GM23338 (cell line): ENCODE results near the gene GOLGA6D. TPM values are rescaled to one million over a fixed set of nuclear protein-coding genes. Genes with fewer than 3 reads are reported as not detected.

ENCODE experiments used
- ATAC-seq: fragments of 200-7000 bp; cut with Tn5 transposase; 3 replicates; pipeline ENCODE4 v1.9.1; 2020
- DNase-seq: peaks from one replicate; pipeline ENCODE4 v3.0.0-alpha.2; 2015; ENCODE audit warnings: low spot score
- H2AFZ ChIP-seq: fragments of 200-600 bp; sonication (generic); 2 replicates; pipeline ENCODE4 v1.8.0; 2016; ENCODE audit warnings: antibody characterized with exemption, mild to moderate bottlenecking, moderate library complexity
- H3F3A ChIP-seq: fragments of 200-600 bp; sonication (generic); replicated peaks from 2 replicates; pipeline ENCODE4 v1.8.0; 2017; ENCODE audit warnings: antibody characterized with exemption, mixed run types, low read depth
- H3K27ac ChIP-seq: fragments of 200-600 bp; sonication (generic); 2 replicates; pipeline ENCODE4 v1.6.1; 2016; ENCODE audit warnings: low read depth
- H3K27me3 ChIP-seq: fragments of 200-600 bp; sonication (generic); 2 replicates; pipeline ENCODE4 v1.8.0; 2016; ENCODE audit warnings: mild to moderate bottlenecking, mixed run types, moderate library complexity; ENCODE audit not compliant: insufficient read depth
- H3K36me3 ChIP-seq: fragments of 200-600 bp; sonication (generic); 2 replicates; pipeline ENCODE4 v1.8.0; 2016; ENCODE audit warnings: mild to moderate bottlenecking; ENCODE audit not compliant: insufficient read depth
- H3K4me1 ChIP-seq: fragments of 200-600 bp; sonication (generic); 2 replicates; pipeline ENCODE4 v1.8.0; 2016; ENCODE audit warnings: mild to moderate bottlenecking, moderate library complexity; ENCODE audit not compliant: insufficient read depth
- H3K4me2 ChIP-seq: fragments of 200-600 bp; sonication (generic); 2 replicates; pipeline ENCODE4 v1.7.1; 2017; ENCODE audit warnings: mixed run types
- H3K4me3 ChIP-seq: fragments of 200-600 bp; sonication (generic); 2 replicates; pipeline ENCODE4 v1.6.1; 2016; ENCODE audit warnings: mixed run types
- H3K79me2 ChIP-seq: fragments of 200-600 bp; sonication (generic); replicated peaks from 2 replicates; pipeline ENCODE4 v1.8.0; 2017; ENCODE audit warnings: mild to moderate bottlenecking; ENCODE audit not compliant: insufficient read depth
- H3K9me2 ChIP-seq: fragments of 200-600 bp; sonication (generic); 2 replicates; pipeline ENCODE4 v1.8.0; 2017; ENCODE audit not compliant: insufficient read depth
- H4K20me1 ChIP-seq: fragments of 200-600 bp; sonication (generic); replicated peaks from 2 replicates; pipeline ENCODE4 v1.8.0; 2017; ENCODE audit warnings: mild to moderate bottlenecking; ENCODE audit not compliant: insufficient read depth
- H3K27ac Mint-ChIP-seq: 2 replicates; pipeline ENCODE4 v1.8.0; 2020; ENCODE audit warnings: inconsistent platforms, mild to moderate bottlenecking, moderate library complexity, mixed read lengths
- H3K27me3 Mint-ChIP-seq: 3 replicates; pipeline ENCODE4 v1.8.0; 2022; ENCODE audit warnings: low read depth, mild to moderate bottlenecking, moderate library complexity, mixed read lengths, inconsistent platforms; ENCODE audit not compliant: insufficient read depth, poor library complexity
- H3K36me3 Mint-ChIP-seq: 3 replicates; pipeline ENCODE4 v1.8.0; 2021; ENCODE audit warnings: low read depth, mild to moderate bottlenecking, inconsistent platforms, moderate library complexity, mixed read lengths
- H3K4me1 Mint-ChIP-seq: 3 replicates; pipeline ENCODE4 v1.8.0; 2020; ENCODE audit warnings: mild to moderate bottlenecking, inconsistent platforms, mixed read lengths
- H3K4me3 Mint-ChIP-seq: 3 replicates; pipeline ENCODE4 v1.8.0; 2021; ENCODE audit warnings: moderate library complexity, mild to moderate bottlenecking, inconsistent platforms, mixed read lengths
- H3K9me3 Mint-ChIP-seq: 3 replicates; pipeline ENCODE4 v1.8.0; 2020; ENCODE audit warnings: moderate library complexity, mild to moderate bottlenecking, inconsistent platforms, mixed read lengths
- CREB1 ChIP-seq: fragments of 250-450 bp; sonication (Bioruptor Pico); IDR thresholded peaks from 2 replicates; pipeline ENCODE4 v1.5.0; 2020; ENCODE audit warnings: low read depth, mild to moderate bottlenecking, moderate library complexity
- ETS1 ChIP-seq: IDR thresholded peaks from 2 replicates; pipeline ENCODE4 v1.6.1; 2016; ENCODE audit warnings: antibody characterized with exemption
- EZH2 ChIP-seq: fragments of 200-600 bp; sonication (generic); IDR thresholded peaks from one replicate; pipeline ENCODE4 v1.8.0; 2017; ENCODE audit warnings: antibody characterized with exemption, mild to moderate bottlenecking, low read depth; ENCODE audit not compliant: unreplicated experiment
- EZH2phosphoT487 ChIP-seq: fragments of 200-600 bp; sonication (generic); IDR thresholded peaks from one replicate; pipeline ENCODE4 v1.8.1; 2018; ENCODE audit warnings: antibody characterized with exemption; ENCODE audit not compliant: unreplicated experiment
- JUNB ChIP-seq: IDR thresholded peaks from one replicate; pipeline ENCODE4 v1.6.1; 2016; ENCODE audit warnings: antibody characterized with exemption; ENCODE audit not compliant: unreplicated experiment
- NANOG ChIP-seq: IDR thresholded peaks from 2 replicates; pipeline ENCODE4 v1.6.1; 2016; ENCODE audit warnings: antibody characterized with exemption, borderline replicate concordance
- POLR2AphosphoS5 ChIP-seq: IDR thresholded peaks from 2 replicates; pipeline ENCODE4 v1.6.1; 2016; ENCODE audit warnings: antibody characterized with exemption, low read depth
- STAT1 ChIP-seq: IDR thresholded peaks from one replicate; pipeline ENCODE4 v1.6.1; 2016; ENCODE audit warnings: antibody characterized with exemption; ENCODE audit not compliant: unreplicated experiment
- ZNF114 ChIP-seq: fragments of 250-450 bp; sonication (Bioruptor Pico); IDR thresholded peaks from 2 replicates; pipeline ENCODE4 v1.5.0; 2020; ENCODE audit warnings: mild to moderate bottlenecking, moderate library complexity
- ZNF331 ChIP-seq: fragments of 250-450 bp; sonication (Bioruptor Pico); IDR thresholded peaks from 2 replicates; pipeline ENCODE4 v1.5.0; 2020; ENCODE audit warnings: low read depth, mild to moderate bottlenecking, moderate library complexity
- polyA plus RNA-seq: library from polyadenylated mRNA; unstranded; fragments of >200 nt; fragmentation: Nextera tagmentation; extraction: Ambion mirVana; gene quantifications from 2 replicates; pipeline ENCODE4 v1.2.1, GENCODE V29; 2016
- total RNA-seq: library from RNA; depleted of rRNA; stranded (reverse); fragments of >200 nt; shearing (Covaris generic); gene quantifications from 2 replicates; pipeline ENCODE4 v1.2.3, GENCODE V29; 2014
- TF ChIP-seq, protein P1 (sequence below), 2 experiments: fragments of 200-600 bp in 1 of 2; sonication (generic) in 1 of 2; conservative IDR thresholded peaks; 2 replicates each; pipeline versions ENCODE4 v1.5.1 to v1.6.1; 2016 to 2017; ENCODE audit warnings: antibody characterized with exemption in 2 of 2, low read depth in 2 of 2, mild to moderate bottlenecking in 2 of 2, moderate library complexity in 1 of 2
- TF ChIP-seq, protein P2 (sequence below): fragments of 250-450 bp; sonication (Bioruptor Pico); IDR thresholded peaks from 2 replicates; pipeline ENCODE4 v1.5.0; 2020; ENCODE audit warnings: mild to moderate bottlenecking, moderate library complexity
- TF ChIP-seq, protein P3 (sequence below): IDR thresholded peaks from one replicate; pipeline ENCODE4 v1.6.1; 2018; ENCODE audit warnings: antibody characterized with exemption; ENCODE audit not compliant: unreplicated experiment

Gene GOLGA6D
- total and polyA plus RNA-seq, 2 experiments from 2014 or later: 0.99 to 1.0 TPM

DNA sequence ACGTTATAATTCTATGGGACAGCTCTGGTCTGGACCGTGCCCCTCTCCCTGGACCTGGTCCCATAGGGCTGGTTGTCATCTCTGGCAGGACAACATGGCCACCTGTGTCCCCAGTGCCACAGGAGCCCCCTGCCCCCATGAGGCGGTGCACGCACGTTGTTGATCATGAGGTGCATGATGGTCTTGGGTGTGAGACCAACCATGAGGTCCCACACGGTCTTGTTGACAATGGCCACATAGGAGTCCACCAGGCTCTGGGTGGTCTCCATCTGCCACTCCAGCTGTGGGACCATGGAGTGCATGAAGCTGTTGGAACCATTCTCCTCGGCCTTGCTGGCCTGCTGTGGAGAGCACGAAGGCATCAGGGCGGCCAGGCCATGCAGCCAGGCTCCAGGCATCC lies 19.7 kb downstream of the GOLGA6D start:
- Mint-ChIP-seq H3K27ac (no peak overlapping the region), H3K9me3 (no peaks in the 10 kb centered on the region), H3K4me3 (no peak overlapping the region), H3K4me1 (peaks cover 6% of the 10 kb centered on the region), H3K27me3 (peaks cover 2% of the 10 kb centered on the region), H3K36me3 (no peaks in the 10 kb centered on the region)
- no peaks in the 10 kb centered on the region for H4K20me1 ChIP-seq
- H3K4me3 ChIP-seq: no peak overlapping the region
- H3K79me2 ChIP-seq: no peaks in the 10 kb centered on the region
- H3K36me3 ChIP-seq: no peaks in the 10 kb centered on the region
- TF ChIP-seq, protein P1, sequence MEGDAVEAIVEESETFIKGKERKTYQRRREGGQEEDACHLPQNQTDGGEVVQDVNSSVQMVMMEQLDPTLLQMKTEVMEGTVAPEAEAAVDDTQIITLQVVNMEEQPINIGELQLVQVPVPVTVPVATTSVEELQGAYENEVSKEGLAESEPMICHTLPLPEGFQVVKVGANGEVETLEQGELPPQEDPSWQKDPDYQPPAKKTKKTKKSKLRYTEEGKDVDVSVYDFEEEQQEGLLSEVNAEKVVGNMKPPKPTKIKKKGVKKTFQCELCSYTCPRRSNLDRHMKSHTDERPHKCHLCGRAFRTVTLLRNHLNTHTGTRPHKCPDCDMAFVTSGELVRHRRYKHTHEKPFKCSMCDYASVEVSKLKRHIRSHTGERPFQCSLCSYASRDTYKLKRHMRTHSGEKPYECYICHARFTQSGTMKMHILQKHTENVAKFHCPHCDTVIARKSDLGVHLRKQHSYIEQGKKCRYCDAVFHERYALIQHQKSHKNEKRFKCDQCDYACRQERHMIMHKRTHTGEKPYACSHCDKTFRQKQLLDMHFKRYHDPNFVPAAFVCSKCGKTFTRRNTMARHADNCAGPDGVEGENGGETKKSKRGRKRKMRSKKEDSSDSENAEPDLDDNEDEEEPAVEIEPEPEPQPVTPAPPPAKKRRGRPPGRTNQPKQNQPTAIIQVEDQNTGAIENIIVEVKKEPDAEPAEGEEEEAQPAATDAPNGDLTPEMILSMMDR (conservative IDR thresholded peaks at IDR 0.05; ENCODE audit: low read depth in 2 of 2): no peak
- no peak for TF ChIP-seq STAT1
- TF ChIP-seq NANOG: no peak
- TF ChIP-seq POLR2AphosphoS5: no peak
- TF ChIP-seq ZNF114: no peak
- TF ChIP-seq, protein P2, sequence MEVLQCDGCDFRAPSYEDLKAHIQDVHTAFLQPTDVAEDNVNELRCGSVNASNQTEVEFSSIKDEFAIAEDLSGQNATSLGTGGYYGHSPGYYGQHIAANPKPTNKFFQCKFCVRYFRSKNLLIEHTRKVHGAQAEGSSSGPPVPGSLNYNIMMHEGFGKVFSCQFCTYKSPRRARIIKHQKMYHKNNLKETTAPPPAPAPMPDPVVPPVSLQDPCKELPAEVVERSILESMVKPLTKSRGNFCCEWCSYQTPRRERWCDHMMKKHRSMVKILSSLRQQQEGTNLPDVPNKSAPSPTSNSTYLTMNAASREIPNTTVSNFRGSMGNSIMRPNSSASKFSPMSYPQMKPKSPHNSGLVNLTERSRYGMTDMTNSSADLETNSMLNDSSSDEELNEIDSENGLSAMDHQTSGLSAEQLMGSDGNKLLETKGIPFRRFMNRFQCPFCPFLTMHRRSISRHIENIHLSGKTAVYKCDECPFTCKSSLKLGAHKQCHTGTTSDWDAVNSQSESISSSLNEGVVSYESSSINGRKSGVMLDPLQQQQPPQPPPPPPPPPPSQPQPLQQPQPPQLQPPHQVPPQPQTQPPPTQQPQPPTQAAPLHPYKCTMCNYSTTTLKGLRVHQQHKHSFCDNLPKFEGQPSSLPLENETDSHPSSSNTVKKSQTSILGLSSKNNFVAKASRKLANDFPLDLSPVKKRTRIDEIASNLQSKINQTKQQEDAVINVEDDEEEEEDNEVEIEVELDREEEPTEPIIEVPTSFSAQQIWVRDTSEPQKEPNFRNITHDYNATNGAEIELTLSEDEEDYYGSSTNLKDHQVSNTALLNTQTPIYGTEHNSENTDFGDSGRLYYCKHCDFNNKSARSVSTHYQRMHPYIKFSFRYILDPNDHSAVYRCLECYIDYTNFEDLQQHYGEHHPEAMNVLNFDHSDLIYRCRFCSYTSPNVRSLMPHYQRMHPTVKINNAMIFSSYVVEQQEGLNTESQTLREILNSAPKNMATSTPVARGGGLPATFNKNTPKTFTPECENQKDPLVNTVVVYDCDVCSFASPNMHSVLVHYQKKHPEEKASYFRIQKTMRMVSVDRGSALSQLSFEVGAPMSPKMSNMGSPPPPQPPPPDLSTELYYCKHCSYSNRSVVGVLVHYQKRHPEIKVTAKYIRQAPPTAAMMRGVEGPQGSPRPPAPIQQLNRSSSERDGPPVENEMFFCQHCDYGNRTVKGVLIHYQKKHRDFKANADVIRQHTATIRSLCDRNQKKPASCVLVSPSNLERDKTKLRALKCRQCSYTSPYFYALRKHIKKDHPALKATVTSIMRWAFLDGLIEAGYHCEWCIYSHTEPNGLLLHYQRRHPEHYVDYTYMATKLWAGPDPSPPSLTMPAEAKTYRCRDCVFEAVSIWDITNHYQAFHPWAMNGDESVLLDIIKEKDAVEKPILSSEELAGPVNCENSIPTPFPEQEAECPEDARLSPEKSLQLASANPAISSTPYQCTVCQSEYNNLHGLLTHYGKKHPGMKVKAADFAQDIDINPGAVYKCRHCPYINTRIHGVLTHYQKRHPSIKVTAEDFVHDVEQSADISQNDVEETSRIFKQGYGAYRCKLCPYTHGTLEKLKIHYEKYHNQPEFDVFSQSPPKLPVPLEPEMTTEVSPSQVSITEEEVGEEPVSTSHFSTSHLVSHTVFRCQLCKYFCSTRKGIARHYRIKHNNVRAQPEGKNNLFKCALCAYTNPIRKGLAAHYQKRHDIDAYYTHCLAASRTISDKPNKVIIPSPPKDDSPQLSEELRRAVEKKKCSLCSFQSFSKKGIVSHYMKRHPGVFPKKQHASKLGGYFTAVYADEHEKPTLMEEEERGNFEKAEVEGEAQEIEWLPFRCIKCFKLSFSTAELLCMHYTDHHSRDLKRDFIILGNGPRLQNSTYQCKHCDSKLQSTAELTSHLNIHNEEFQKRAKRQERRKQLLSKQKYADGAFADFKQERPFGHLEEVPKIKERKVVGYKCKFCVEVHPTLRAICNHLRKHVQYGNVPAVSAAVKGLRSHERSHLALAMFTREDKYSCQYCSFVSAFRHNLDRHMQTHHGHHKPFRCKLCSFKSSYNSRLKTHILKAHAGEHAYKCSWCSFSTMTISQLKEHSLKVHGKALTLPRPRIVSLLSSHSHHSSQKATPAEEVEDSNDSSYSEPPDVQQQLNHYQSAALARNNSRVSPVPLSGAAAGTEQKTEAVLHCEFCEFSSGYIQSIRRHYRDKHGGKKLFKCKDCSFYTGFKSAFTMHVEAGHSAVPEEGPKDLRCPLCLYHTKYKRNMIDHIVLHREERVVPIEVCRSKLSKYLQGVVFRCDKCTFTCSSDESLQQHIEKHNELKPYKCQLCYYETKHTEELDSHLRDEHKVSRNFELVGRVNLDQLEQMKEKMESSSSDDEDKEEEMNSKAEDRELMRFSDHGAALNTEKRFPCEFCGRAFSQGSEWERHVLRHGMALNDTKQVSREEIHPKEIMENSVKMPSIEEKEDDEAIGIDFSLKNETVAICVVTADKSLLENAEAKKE (CRISPR knock-in tag): no peak
- TF ChIP-seq EZH2phosphoT487: no peak
- TF ChIP-seq ZNF331 (CRISPR knock-in tag): no peak
- no peak for TF ChIP-seq EZH2
- no peak for TF ChIP-seq ETS1
- TF ChIP-seq, protein P3, sequence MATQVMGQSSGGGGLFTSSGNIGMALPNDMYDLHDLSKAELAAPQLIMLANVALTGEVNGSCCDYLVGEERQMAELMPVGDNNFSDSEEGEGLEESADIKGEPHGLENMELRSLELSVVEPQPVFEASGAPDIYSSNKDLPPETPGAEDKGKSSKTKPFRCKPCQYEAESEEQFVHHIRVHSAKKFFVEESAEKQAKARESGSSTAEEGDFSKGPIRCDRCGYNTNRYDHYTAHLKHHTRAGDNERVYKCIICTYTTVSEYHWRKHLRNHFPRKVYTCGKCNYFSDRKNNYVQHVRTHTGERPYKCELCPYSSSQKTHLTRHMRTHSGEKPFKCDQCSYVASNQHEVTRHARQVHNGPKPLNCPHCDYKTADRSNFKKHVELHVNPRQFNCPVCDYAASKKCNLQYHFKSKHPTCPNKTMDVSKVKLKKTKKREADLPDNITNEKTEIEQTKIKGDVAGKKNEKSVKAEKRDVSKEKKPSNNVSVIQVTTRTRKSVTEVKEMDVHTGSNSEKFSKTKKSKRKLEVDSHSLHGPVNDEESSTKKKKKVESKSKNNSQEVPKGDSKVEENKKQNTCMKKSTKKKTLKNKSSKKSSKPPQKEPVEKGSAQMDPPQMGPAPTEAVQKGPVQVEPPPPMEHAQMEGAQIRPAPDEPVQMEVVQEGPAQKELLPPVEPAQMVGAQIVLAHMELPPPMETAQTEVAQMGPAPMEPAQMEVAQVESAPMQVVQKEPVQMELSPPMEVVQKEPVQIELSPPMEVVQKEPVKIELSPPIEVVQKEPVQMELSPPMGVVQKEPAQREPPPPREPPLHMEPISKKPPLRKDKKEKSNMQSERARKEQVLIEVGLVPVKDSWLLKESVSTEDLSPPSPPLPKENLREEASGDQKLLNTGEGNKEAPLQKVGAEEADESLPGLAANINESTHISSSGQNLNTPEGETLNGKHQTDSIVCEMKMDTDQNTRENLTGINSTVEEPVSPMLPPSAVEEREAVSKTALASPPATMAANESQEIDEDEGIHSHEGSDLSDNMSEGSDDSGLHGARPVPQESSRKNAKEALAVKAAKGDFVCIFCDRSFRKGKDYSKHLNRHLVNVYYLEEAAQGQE: no peak
- TF ChIP-seq CREB1: no peak
- no peak for TF ChIP-seq JUNB
- DNase-seq: no peak
- no peaks in the 10 kb centered on the region for H3K9me2 ChIP-seq
- H3K27ac ChIP-seq: no peak overlapping the region
- no peak for ATAC-seq
- H3K4me1 ChIP-seq: no peaks in the 10 kb centered on the region
- no peaks in the 10 kb centered on the region for H3K27me3 ChIP-seq
- no peaks in the 10 kb centered on the region for H3F3A ChIP-seq
- H3K4me2 ChIP-seq: no peak overlapping the region
- H2AFZ ChIP-seq: no peak overlapping the region
